HCT116 (cell line): ENCODE data around the gene CCDC88C. TPM values are rescaled to one million over a fixed set of nuclear protein-coding genes. Genes with fewer than 3 reads are reported as not detected.

Experiments
- ATAC-seq: fragments of 200-7000 bp; cut with Tn5 transposase; 2 replicates; pipeline ENCODE4 v1.9.1; 2020; ENCODE audit warnings: mild to moderate bottlenecking, moderate library complexity
- BruUV-seq: library from RNA; stranded (reverse); fragments of 400-500 nt; replicated peaks from 2 replicates; lab custom pipeline; 2021; lab: Mats Ljungman, UMichigan
- CTCF ChIA-PET: fragments of 300-600 bp; sonication (Branson Sonifier 250); formaldehyde crosslinking; loops from one replicate; lab custom pipeline; 2021; ENCODE audit warnings: antibody characterized with exemption; lab: Charles Lee
- POLR2A ChIA-PET: fragments of 300-600, 350-600 bp; sonication (Branson Sonifier 250); formaldehyde crosslinking; loops from one replicate; lab custom pipeline; 2021; ENCODE audit warnings: antibody characterized with exemption; lab: Charles Lee
- RAD21 ChIA-PET, 2 experiments: fragments of 300-600 bp; sonication (Branson Sonifier 250); formaldehyde crosslinking; loops; one replicate each; lab custom pipeline; 2023; ENCODE audit warnings: low total read pairs in 2 of 2; ENCODE audit not compliant: uncharacterized antibody in 2 of 2, unreplicated experiment in 2 of 2, low non-redundant PET in 1 of 2; lab: Charles Lee
- DNase-seq: peaks from one replicate; pipeline ENCODE4 v3.0.0-alpha.2; 2010; ENCODE audit warnings: low read depth, low spot score
- H2AFZ ChIP-seq: fragments of 200-600 bp; shearing (Covaris generic), sonication (generic); 2 replicates; pipeline ENCODE4 v1.6.1; 2017; ENCODE audit warnings: low read depth, mixed run types, mixed read lengths, antibody characterized with exemption, low read length; ENCODE audit not compliant: poor library complexity, severe bottlenecking
- H3K27ac ChIP-seq: 2 replicates; pipeline ENCODE4 v1.5.1; 2012; ENCODE audit warnings: low read depth, low read length
- H3K27me3 ChIP-seq: fragments of 200-600 bp; sonication (generic); 2 replicates; pipeline ENCODE4 v1.6.1; 2016; ENCODE audit warnings: mixed run types, low read length, mixed read lengths; ENCODE audit not compliant: insufficient read depth
- H3K36me3 ChIP-seq, 2 experiments: fragments of 200-500 bp in 1 of 2; fragments of 200-600 bp in 1 of 2; sonication (Bioruptor generic) in 1 of 2; sonication (generic) in 1 of 2; 2 replicates each; pipeline versions ENCODE4 v1.5.1 to v1.6.1; 2014 to 2016; ENCODE audit warnings: low read length in 2 of 2, inconsistent platforms in 1 of 2, mixed read lengths in 1 of 2, mixed run types in 1 of 2; ENCODE audit not compliant: insufficient read depth in 2 of 2, control insufficient read depth in 1 of 2
- H3K4me1 ChIP-seq, 2 experiments: fragments of 200-600 bp in 1 of 2; sonication (generic) in 1 of 2; 2 replicates each; pipeline versions ENCODE4 v1.5.1 to v1.6.1; 2012 to 2017; ENCODE audit warnings: low read length in 2 of 2, inconsistent platforms in 1 of 2, mild to moderate bottlenecking in 1 of 2, mixed read lengths in 1 of 2, mixed run types in 1 of 2, moderate library complexity in 1 of 2; ENCODE audit not compliant: insufficient read depth in 2 of 2, control insufficient read depth in 1 of 2
- H3K4me2 ChIP-seq: fragments of 200-600 bp; sonication (generic); 2 replicates; pipeline ENCODE4 v1.6.1; 2017; ENCODE audit warnings: mixed run types, low read length, mixed read lengths
- H3K4me3 ChIP-seq, 2 experiments: fragments of 200-600 bp in 1 of 2; sonication (generic) in 1 of 2; replicated peaks in 1 of 2; 2 replicates each; pipeline ENCODE4 v1.5.1; 2011 to 2016; ENCODE audit warnings: low read length in 2 of 2, control low read depth in 1 of 2, low read depth in 1 of 2, mild to moderate bottlenecking in 1 of 2, mixed read lengths in 1 of 2, mixed run types in 1 of 2
- H3K79me2 ChIP-seq: fragments of 200-600 bp; sonication (generic); 2 replicates; pipeline ENCODE4 v1.6.1; 2017; ENCODE audit warnings: mild to moderate bottlenecking, mixed run types, low read length, moderate library complexity, mixed read lengths; ENCODE audit not compliant: insufficient read depth
- H3K9ac ChIP-seq: fragments of 200-600 bp; sonication (generic); 2 replicates; pipeline ENCODE4 v1.6.1; 2016; ENCODE audit warnings: low read length, mixed read lengths
- H3K9me2 ChIP-seq: fragments of 200-600 bp; sonication (generic), shearing (Covaris generic); 2 replicates; pipeline ENCODE4 v1.6.1; 2017; ENCODE audit warnings: mixed run types, mild to moderate bottlenecking, moderate library complexity; ENCODE audit not compliant: insufficient read depth
- H3K9me3 ChIP-seq, 2 experiments: fragments of 200-500 bp in 1 of 2; fragments of 200-600 bp in 1 of 2; sonication (Bioruptor generic) in 1 of 2; sonication (generic) in 1 of 2; 2 replicates each; pipeline ENCODE4 v1.6.1; 2014 to 2017; ENCODE audit warnings: low read length in 2 of 2, mixed read lengths in 2 of 2, inconsistent platforms in 1 of 2, low read depth in 1 of 2, mild to moderate bottlenecking in 1 of 2, mixed run types in 1 of 2, moderate library complexity in 1 of 2; ENCODE audit not compliant: control insufficient read depth in 1 of 2, insufficient read depth in 1 of 2
- H4K20me1 ChIP-seq: fragments of 200-600 bp; sonication (generic), shearing (Covaris generic); 2 replicates; pipeline ENCODE4 v1.6.1; 2017; ENCODE audit warnings: mixed run types, mild to moderate bottlenecking, moderate library complexity; ENCODE audit not compliant: insufficient read depth
- ATF3 ChIP-seq: IDR thresholded peaks from 2 replicates; pipeline ENCODE4 v1.6.1; 2012
- CBX3 ChIP-seq: IDR thresholded peaks from 2 replicates; pipeline ENCODE4 v1.6.1; 2012; ENCODE audit warnings: low read depth
- EZH2 ChIP-seq: fragments of 200-600 bp; sonication (generic); IDR thresholded peaks from 2 replicates; pipeline ENCODE4 v1.6.1; 2017; ENCODE audit warnings: antibody characterized with exemption, mixed run types
- JUND ChIP-seq: IDR thresholded peaks from 2 replicates; pipeline ENCODE4 v1.6.1; 2012
- POLR2A ChIP-seq: IDR thresholded peaks from 2 replicates; pipeline ENCODE4 v1.7.0; 2011; ENCODE audit warnings: borderline replicate concordance; ENCODE audit not compliant: insufficient read depth, insufficient read length; ENCODE audit errors: extremely low read depth
- SRF ChIP-seq: IDR thresholded peaks from 2 replicates; pipeline ENCODE4 v1.6.1; 2012; ENCODE audit warnings: low read depth
- TCF7L2 ChIP-seq: IDR thresholded peaks from 2 replicates; pipeline ENCODE4 v1.7.0; 2011; ENCODE audit warnings: borderline replicate concordance, inconsistent platforms; ENCODE audit not compliant: insufficient read depth, insufficient read length; ENCODE audit errors: extremely low read depth
- YY1 ChIP-seq: IDR thresholded peaks from 2 replicates; pipeline ENCODE4 v1.6.1; 2011; ENCODE audit warnings: low read length, low read depth, moderate library complexity, mild to moderate bottlenecking; ENCODE audit not compliant: insufficient replicate concordance; ENCODE audit errors: extremely low read depth
- ZNF274 ChIP-seq: fragments of 200-500 bp; sonication (Bioruptor generic); IDR thresholded peaks from 2 replicates; pipeline ENCODE4 v1.6.1; 2014; ENCODE audit warnings: mild to moderate bottlenecking, low read depth, low read length, inconsistent platforms
- intact Hi-C: fragments of 100-400 bp; cut with micrococcal nuclease; formaldehyde crosslinking; loops from 2 replicates; pipeline ENCODE4 v1.10.0; 2022
- total RNA-seq: library from RNA; stranded (reverse); gene quantifications from one replicate; pipeline ENCODE4 v1.2.1, GENCODE V29; 2021; ENCODE audit not compliant: unreplicated experiment
- TF ChIP-seq, protein P1 (sequence below): IDR thresholded peaks from 2 replicates; pipeline ENCODE4 v1.6.1; 2012

CCDC88C gene
- total RNA-seq, 1 experiment from 2014 or later: 20.8 TPM

DNA sequence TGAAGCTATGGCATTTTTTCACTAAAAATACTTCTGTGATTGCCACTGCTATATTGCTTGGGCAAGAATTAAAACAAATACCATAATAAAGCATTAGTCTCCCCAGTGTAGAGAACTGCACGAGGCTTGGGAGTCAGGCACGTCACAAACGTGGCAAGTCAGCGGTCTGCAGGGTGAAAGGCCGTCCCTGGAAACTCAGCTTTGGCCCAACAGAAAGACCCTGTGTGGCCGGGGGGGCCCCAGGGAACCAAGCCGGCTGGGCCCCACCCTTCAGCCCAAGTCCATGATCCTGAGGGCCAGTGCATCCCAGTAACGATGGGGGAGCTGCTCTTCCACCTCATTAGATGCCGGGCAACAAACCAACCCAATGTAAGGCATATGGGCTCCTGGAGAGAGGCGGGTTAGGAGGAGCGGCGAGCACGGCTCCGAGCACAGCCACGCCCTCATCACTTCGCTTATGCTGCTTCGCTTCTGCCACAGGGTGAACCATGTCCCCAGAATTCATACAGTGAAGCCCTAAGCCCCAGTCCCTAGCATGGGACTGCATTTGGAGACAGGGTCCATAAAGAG is 122.3 kb downstream of the CCDC88C start:
- RAD21 ChIA-PET: no interaction called here
- intact Hi-C loops: no loop called here

DNA sequence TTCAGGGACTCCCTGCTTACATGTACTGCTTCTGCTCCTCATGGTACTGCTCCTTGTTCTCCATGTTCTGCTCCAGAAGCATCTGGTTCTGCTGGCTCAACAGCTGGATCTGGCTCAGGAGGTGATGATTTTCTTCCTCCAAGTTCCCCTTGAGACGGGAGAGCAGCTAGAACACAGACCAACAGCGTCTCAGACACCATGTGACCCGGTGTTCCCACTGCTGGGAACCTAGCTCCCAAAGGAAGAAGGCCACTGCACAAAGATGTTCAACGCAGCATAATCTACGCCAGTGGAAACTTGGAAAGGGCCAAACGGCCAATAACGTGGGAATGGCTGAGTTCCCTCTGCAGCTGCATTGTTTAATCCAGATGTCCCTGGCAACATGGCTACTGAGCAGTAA is 123.5 kb downstream of the CCDC88C start:
- H3K4me3 ChIP-seq: no peak overlapping the region
- ChIA-PET POLR2A (no interaction called here), RAD21 (no interaction called here), CTCF (no interaction called here)
- H3K4me2 ChIP-seq: no peak overlapping the region
- no peaks in the 10 kb centered on the region for H3K27me3 ChIP-seq
- no peaks in the 10 kb centered on the region for H3K4me1 ChIP-seq
- no peaks in the 10 kb centered on the region; a peak in 3 of 4 replicates for H3K36me3 ChIP-seq
- TF ChIP-seq TCF7L2 (no peak), YY1 (no peak), CBX3 (no peak), SRF (no peak), JUND (no peak), EZH2 (no peak), ATF3 (no peak)
- H3K9me2 ChIP-seq: no peaks in the 10 kb centered on the region
- no peaks in the 10 kb centered on the region for H3K9me3 ChIP-seq
- no peaks in the 10 kb centered on the region for H3K79me2 ChIP-seq
- DNase-seq: no peak
- H4K20me1 ChIP-seq: no peaks in the 10 kb centered on the region
- H3K9ac ChIP-seq: no peak overlapping the region
- no peak for ATAC-seq
- intact Hi-C loops: no loop called here
- no peak overlapping the region for H3K27ac ChIP-seq
- no TSS peak for BruUV-seq
- no peak overlapping the region for H2AFZ ChIP-seq

More for the DNA sequence above, 122.3 kb downstream of the CCDC88C start:
- Histone ChIP-seq H3K4me1 (no peaks in the 10 kb centered on the region), H3K4me3 (no peak overlapping the region), H4K20me1 (no peaks in the 10 kb centered on the region), H3K36me3 (no peaks in the 10 kb centered on the region; a peak in 3 of 4 replicates), H3K9me2 (no peaks in the 10 kb centered on the region), H3K4me2 (no peak overlapping the region), H3K9ac (no peak overlapping the region), H3K27me3 (no peaks in the 10 kb centered on the region), H3K9me3 (no peaks in the 10 kb centered on the region), H3K79me2 (no peaks in the 10 kb centered on the region), H3K27ac (no peak overlapping the region), H2AFZ (no peak overlapping the region)
- ChIA-PET CTCF (no interaction called here), POLR2A (no interaction called here)
- no peak for DNase-seq
- no TSS peak for BruUV-seq
- TF ChIP-seq, protein P1, sequence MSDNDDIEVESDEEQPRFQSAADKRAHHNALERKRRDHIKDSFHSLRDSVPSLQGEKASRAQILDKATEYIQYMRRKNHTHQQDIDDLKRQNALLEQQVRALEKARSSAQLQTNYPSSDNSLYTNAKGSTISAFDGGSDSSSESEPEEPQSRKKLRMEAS: no peak
- no peak for TF ChIP-seq ZNF274
- no peak for TF ChIP-seq SRF
- TF ChIP-seq POLR2A: no peak
- no peak for ATAC-seq
